Left forelimb (tissue), 1 donor: ENCODE data around the gene CYP2A7.
"Not testable (repeated sequence)": the region's sequence is repeated elsewhere in the genome, so short reads cannot be mapped to it uniquely, and the experiment has no call there.

ENCODE experiments used
- DNase-seq: peaks from one replicate; pipeline ENCODE4 v3.0.0-alpha.2; 2018; ENCODE audit warnings: low spot score

CYP2A7 gene

GRCh38 chr19:40842012-40842411, 40.0 kb downstream of the CYP2A7 start:
- DNase-seq, result not testable (repeated sequence)

- DNase-seq, result not testable (repeated sequence)
These were observed 43.6 kb downstream of the CYP2A7 start for GRCh38 chr19:40838477-40838876.

GRCh38 chr19:40836754-40837429, 45.1 kb downstream of the CYP2A7 start:
- DNase-seq, result no peak

GRCh38 chr19:40833728-40834533, 48.1 kb downstream of the CYP2A7 start:
- not testable (repeated sequence) for DNase-seq

GRCh38 chr19:40832431-40832790, 49.6 kb downstream of the CYP2A7 start:
- not testable (repeated sequence) for DNase-seq

- peak; percentile 41 for DNase-seq
These were observed 50.3 kb downstream of the CYP2A7 start for GRCh38 chr19:40831502-40832430.

- DNase-seq, result not testable (repeated sequence)
These were observed 51.3 kb downstream of the CYP2A7 start for GRCh38 chr19:40830741-40831140.

- no peak for DNase-seq
These were observed 52.8 kb downstream of the CYP2A7 start for GRCh38 chr19:40829205-40829604.

- peak; percentile 30 for DNase-seq
These were observed 54.4 kb downstream of the CYP2A7 start for GRCh38 chr19:40827386-40828247.

GRCh38 chr19:40826699-40827385, 55.2 kb downstream of the CYP2A7 start:
- DNase-seq, result peak; percentile 31

- DNase-seq, result not testable (repeated sequence)
These were observed 55.7 kb downstream of the CYP2A7 start for GRCh38 chr19:40826312-40826698.

- not testable (repeated sequence) for DNase-seq
These were observed 56.5 kb downstream of the CYP2A7 start for GRCh38 chr19:40825460-40826095.
